ENCODE results near the gene PGGHG. TPM values are rescaled to one million over a fixed set of nuclear protein-coding genes. Genes with fewer than 3 reads are reported as not detected.
"Not testable (repeated sequence)": the region's sequence is repeated elsewhere in the genome, so short reads cannot be mapped to it uniquely, and the experiment has no call there.

PGGHG gene
- total RNA-seq, 1 experiment from 2014 or later = 12.4 TPM

- H3K79me2 ChIP-seq (ENCODE audit: low read length) = peaks cover 10% of the 10 kb centered on the region
- POLR2A ChIA-PET (ENCODE audit: unreplicated experiment) = not testable (repeated sequence)
Measured at GRCh38 chr11:318405-319120, 29.6 kb downstream of the PGGHG start.

GRCh38 chr11:319121-319887, 30.4 kb downstream of the PGGHG start:
- CTCF ChIA-PET; POLR2A ChIA-PET (ENCODE audit: unreplicated experiment): not testable (repeated sequence)

More at GRCh38 chr11:318405-319120, 29.6 kb downstream of the PGGHG start:
- H3K9me3 ChIP-seq (ENCODE audit: low read length); H4K20me1 ChIP-seq (ENCODE audit: low read length); H3K9me2 ChIP-seq (replicated peaks; ENCODE audit: low read length); H3F3A ChIP-seq (ENCODE audit: low read length, unreplicated experiment); H3K27ac ChIP-seq (ENCODE audit: low read length); CTCF ChIA-PET; H3K36me3 ChIP-seq (ENCODE audit: low read depth, low read length); BruUV-seq (replicated peaks); intact Hi-C loops (cut with micrococcal nuclease); DNase-seq; H3K27me3 ChIP-seq (ENCODE audit: low read length); H3K4me1 ChIP-seq (ENCODE audit: insufficient read depth, low read length); H2AFZ ChIP-seq (ENCODE audit: low read length); H3K9ac ChIP-seq (ENCODE audit: low read length): not testable (repeated sequence)
- ATAC-seq = peak; percentile 31
- peak overlapping the region; percentile 86 for H3K4me2 ChIP-seq (ENCODE audit: low read length)
- H3K4me3 ChIP-seq (ENCODE audit: low read length) = peak overlapping the region; percentile 71

GRCh38 chr11:319888-320273, 31.0 kb downstream of the PGGHG start:
- POLR2A ChIA-PET (ENCODE audit: unreplicated experiment); H3K9me2 ChIP-seq (replicated peaks; ENCODE audit: low read length); intact Hi-C loops (cut with micrococcal nuclease); DNase-seq; H2AFZ ChIP-seq (ENCODE audit: low read length); H3F3A ChIP-seq (ENCODE audit: low read length, unreplicated experiment); H4K20me1 ChIP-seq (ENCODE audit: low read length); BruUV-seq (replicated peaks); H3K4me1 ChIP-seq (ENCODE audit: insufficient read depth, low read length); H3K27me3 ChIP-seq (ENCODE audit: low read length); H3K36me3 ChIP-seq (ENCODE audit: low read depth, low read length); H3K27ac ChIP-seq (ENCODE audit: low read length); CTCF ChIA-PET; H3K9me3 ChIP-seq (ENCODE audit: low read length): not testable (repeated sequence)
- peak overlapping the region; percentile 82 for H3K4me3 ChIP-seq (ENCODE audit: low read length)
- H3K4me2 ChIP-seq (ENCODE audit: low read length) = peak overlapping the region; percentile 86
- H3K9ac ChIP-seq (ENCODE audit: low read length) = peak overlapping the region; percentile 74
- peak; percentile 1 for ATAC-seq
- peaks cover 10% of the 10 kb centered on the region for H3K79me2 ChIP-seq (ENCODE audit: low read length)

More at GRCh38 chr11:319121-319887, 30.4 kb downstream of the PGGHG start:
- H3K36me3 ChIP-seq (ENCODE audit: low read depth, low read length); intact Hi-C loops (cut with micrococcal nuclease); H3K27ac ChIP-seq (ENCODE audit: low read length); H3K4me1 ChIP-seq (ENCODE audit: insufficient read depth, low read length); BruUV-seq (replicated peaks); H4K20me1 ChIP-seq (ENCODE audit: low read length); H2AFZ ChIP-seq (ENCODE audit: low read length); H3F3A ChIP-seq (ENCODE audit: low read length, unreplicated experiment); H3K9me2 ChIP-seq (replicated peaks; ENCODE audit: low read length); H3K9me3 ChIP-seq (ENCODE audit: low read length); H3K27me3 ChIP-seq (ENCODE audit: low read length): not testable (repeated sequence)
- DNase-seq (peak; percentile 13), ATAC-seq (peak; percentile 46)
- H3K9ac ChIP-seq (ENCODE audit: low read length) = peak overlapping the region; percentile 33
- H3K4me2 ChIP-seq (ENCODE audit: low read length) = peak overlapping the region; percentile 86
- peaks cover 10% of the 10 kb centered on the region for H3K79me2 ChIP-seq (ENCODE audit: low read length)
- H3K4me3 ChIP-seq (ENCODE audit: low read length) = peak overlapping the region; percentile 71

GRCh38 chr11:324156-324555, 35.2 kb downstream of the PGGHG start:
- no peak for DNase-seq
- Histone ChIP-seq H3F3A (ENCODE audit: low read length, unreplicated experiment) (no peaks in the 10 kb centered on the region), H3K4me1 (ENCODE audit: insufficient read depth, low read length) (no peaks in the 10 kb centered on the region; the same call in 1 of the 2 replicates), H2AFZ (ENCODE audit: low read length) (no peak overlapping the region), H3K9me3 (ENCODE audit: low read length) (no peaks in the 10 kb centered on the region), H3K27ac (ENCODE audit: low read length) (no peak overlapping the region), H3K4me3 (ENCODE audit: low read length) (no peak overlapping the region), H3K4me2 (ENCODE audit: low read length) (no peak overlapping the region), H3K27me3 (ENCODE audit: low read length) (no peaks in the 10 kb centered on the region), H3K79me2 (ENCODE audit: low read length) (peaks cover 10% of the 10 kb centered on the region), H3K9ac (ENCODE audit: low read length) (no peak overlapping the region), H3K9me2 (replicated peaks; ENCODE audit: low read length) (no peaks in the 10 kb centered on the region), H4K20me1 (ENCODE audit: low read length) (no peaks in the 10 kb centered on the region), H3K36me3 (ENCODE audit: low read depth, low read length) (no peaks in the 10 kb centered on the region)
- BruUV-seq (replicated peaks) = no TSS peak
- TF ChIP-seq EZH2 (IDR thresholded peaks at IDR 0.05; ENCODE audit: low read length, unreplicated experiment) = no peak
- TF ChIP-seq CTCF (conservative IDR thresholded peaks at IDR 0.05; ENCODE audit: low read depth, low read length) = no peak
- TF ChIP-seq EZH2phosphoT487 (IDR thresholded peaks at IDR 0.05; ENCODE audit: borderline replicate concordance, low read length) = no peak
- intact Hi-C loops (cut with micrococcal nuclease) = no loop called here
- no peak for ATAC-seq
- ChIA-PET POLR2A (ENCODE audit: unreplicated experiment) (no interaction called here), CTCF (no interaction called here)

- H3K36me3 ChIP-seq (ENCODE audit: low read depth, low read length); H3K4me3 ChIP-seq (ENCODE audit: low read length); H3K4me2 ChIP-seq (ENCODE audit: low read length); H3K9me3 ChIP-seq (ENCODE audit: low read length); H3K9me2 ChIP-seq (replicated peaks; ENCODE audit: low read length); H2AFZ ChIP-seq (ENCODE audit: low read length); CTCF ChIA-PET; H3K79me2 ChIP-seq (ENCODE audit: low read length); H3K4me1 ChIP-seq (ENCODE audit: insufficient read depth, low read length); H3K27ac ChIP-seq (ENCODE audit: low read length); DNase-seq; H3K27me3 ChIP-seq (ENCODE audit: low read length); POLR2A ChIA-PET (ENCODE audit: unreplicated experiment); H4K20me1 ChIP-seq (ENCODE audit: low read length); intact Hi-C loops (cut with micrococcal nuclease); BruUV-seq (replicated peaks); ATAC-seq; H3K9ac ChIP-seq (ENCODE audit: low read length); H3F3A ChIP-seq (ENCODE audit: low read length, unreplicated experiment): not testable (repeated sequence)
Measured at GRCh38 chr11:324593-325517, 35.9 kb downstream of the PGGHG start.

Data from PC-3 (cell line).